H9 (cell line): ENCODE measurements around the gene ARID1B. TPM values are rescaled to one million over a fixed set of nuclear protein-coding genes. Genes with fewer than 3 reads are reported as not detected.

ENCODE experiments used
- DNase-seq: peaks from one replicate; pipeline ENCODE4 v3.0.0-alpha.2; 2017
- H2AFZ ChIP-seq: one replicate; pipeline ENCODE4 v1.6.1; 2013; ENCODE audit warnings: mild to moderate bottlenecking, low read length, control low read depth, moderate library complexity
- H2AK5ac ChIP-seq: 2 replicates; pipeline ENCODE4 v1.6.1; 2013; ENCODE audit warnings: low read length, control low read depth, mixed read lengths; ENCODE audit not compliant: insufficient read length
- H2BK120ac ChIP-seq: one replicate; pipeline ENCODE4 v1.6.1; 2013; ENCODE audit warnings: low read depth, mild to moderate bottlenecking, low read length, control low read depth, inconsistent platforms; ENCODE audit not compliant: poor library complexity, severe bottlenecking
- H2BK12ac ChIP-seq: 2 replicates; pipeline ENCODE4 v1.6.1; 2013; ENCODE audit warnings: low read length, control low read depth, mixed read lengths, low read depth; ENCODE audit not compliant: insufficient read length
- H2BK15ac ChIP-seq: 2 replicates; pipeline ENCODE4 v1.6.1; 2013; ENCODE audit warnings: low read depth, low read length, control low read depth
- H2BK20ac ChIP-seq: one replicate; pipeline ENCODE4 v1.6.1; 2013; ENCODE audit warnings: low read depth, mild to moderate bottlenecking, low read length, control low read depth, inconsistent platforms; ENCODE audit not compliant: poor library complexity, severe bottlenecking
- H2BK5ac ChIP-seq: 2 replicates; pipeline ENCODE4 v1.6.1; 2013; ENCODE audit warnings: low read length, control low read depth, mixed read lengths; ENCODE audit not compliant: insufficient read length
- H3K14ac ChIP-seq: 2 replicates; pipeline ENCODE4 v1.6.1; 2013; ENCODE audit warnings: low read length, control low read depth; ENCODE audit not compliant: insufficient read depth
- H3K18ac ChIP-seq: 2 replicates; pipeline ENCODE4 v1.6.1; 2013; ENCODE audit warnings: low read depth, mild to moderate bottlenecking, mixed read lengths, low read length, control low read depth; ENCODE audit not compliant: insufficient read length
- H3K23ac ChIP-seq: 2 replicates; pipeline ENCODE4 v1.6.1; 2013; ENCODE audit warnings: low read length, control low read depth, mixed read lengths, low read depth; ENCODE audit not compliant: insufficient read length
- H3K23me2 ChIP-seq: 2 replicates; pipeline ENCODE4 v1.6.1; 2013; ENCODE audit warnings: low read depth, mild to moderate bottlenecking, mixed read lengths, low read length, control low read depth; ENCODE audit not compliant: insufficient read length, poor library complexity, severe bottlenecking
- H3K27ac ChIP-seq: 2 replicates; pipeline ENCODE4 v1.5.1; 2013; ENCODE audit warnings: low read length, control low read depth, mixed read lengths, low read depth; ENCODE audit not compliant: insufficient read length
- H3K27me3 ChIP-seq: 2 replicates; pipeline ENCODE4 v1.6.1; 2013; ENCODE audit warnings: low read length, control low read depth, inconsistent platforms; ENCODE audit not compliant: insufficient read depth
- H3K4ac ChIP-seq: 2 replicates; pipeline ENCODE4 v1.6.1; 2013; ENCODE audit warnings: low read depth, mild to moderate bottlenecking, control low read depth, inconsistent platforms, low read length, moderate library complexity
- H3K4me1 ChIP-seq: 2 replicates; pipeline ENCODE4 v1.6.1; 2013; ENCODE audit warnings: low read length, control low read depth, inconsistent platforms; ENCODE audit not compliant: insufficient read depth
- H3K4me2 ChIP-seq: 2 replicates; pipeline ENCODE4 v1.6.1; 2013; ENCODE audit warnings: low read length, control low read depth, mixed read lengths; ENCODE audit not compliant: insufficient read length, insufficient read depth
- H3K56ac ChIP-seq: 2 replicates; pipeline ENCODE4 v1.6.1; 2013; ENCODE audit warnings: low read depth, mild to moderate bottlenecking, mixed read lengths, low read length, control low read depth; ENCODE audit not compliant: insufficient read length
- H3K79me1 ChIP-seq: 2 replicates; pipeline ENCODE4 v1.6.1; 2013; ENCODE audit warnings: low read depth, mild to moderate bottlenecking, moderate library complexity, low read length, control low read depth, inconsistent platforms; ENCODE audit not compliant: insufficient read depth, poor library complexity, severe bottlenecking
- H3K79me2 ChIP-seq: 2 replicates; pipeline ENCODE4 v1.6.1; 2013; ENCODE audit warnings: low read length, control low read depth, inconsistent platforms; ENCODE audit not compliant: insufficient read depth
- H3K9ac ChIP-seq: 2 replicates; pipeline ENCODE4 v1.6.1; 2013; ENCODE audit warnings: low read length, control low read depth, mixed read lengths; ENCODE audit not compliant: insufficient read length; ENCODE audit errors: extremely low read depth
- H3K9me3 ChIP-seq: one replicate; pipeline ENCODE4 v1.6.1; 2013; ENCODE audit warnings: low read depth, low read length, inconsistent platforms; ENCODE audit not compliant: control insufficient read depth
- H3T11ph ChIP-seq: one replicate; pipeline ENCODE4 v1.6.1; 2013; ENCODE audit warnings: mild to moderate bottlenecking, low read length, control low read depth, inconsistent platforms
- H4K20me1 ChIP-seq: one replicate; pipeline ENCODE4 v1.6.1; 2013; ENCODE audit not compliant: control insufficient read depth, insufficient read length, insufficient read depth
- H4K5ac ChIP-seq: 2 replicates; pipeline ENCODE4 v1.6.1; 2013; ENCODE audit warnings: low read depth, mild to moderate bottlenecking, mixed read lengths, low read length, control low read depth; ENCODE audit not compliant: insufficient read length
- H4K8ac ChIP-seq: replicated peaks from 2 replicates; pipeline ENCODE4 v1.6.1; 2013; ENCODE audit warnings: low read length, control low read depth, mixed read lengths, low read depth; ENCODE audit not compliant: insufficient read length
- H4K91ac ChIP-seq: 2 replicates; pipeline ENCODE4 v1.6.1; 2013; ENCODE audit warnings: low read depth, mild to moderate bottlenecking, moderate library complexity, mixed read lengths, low read length, control low read depth; ENCODE audit not compliant: insufficient read length
- H3K27ac Mint-ChIP-seq, 3 experiments: 2 replicates in 2 of 3; 3 replicates in 1 of 3; pipeline ENCODE4 v1.8.0; 2020 to 2021; ENCODE audit warnings: mixed read lengths in 3 of 3, mild to moderate bottlenecking in 1 of 3, moderate library complexity in 1 of 3
- H3K27me3 Mint-ChIP-seq: 2 replicates; pipeline ENCODE4 v1.8.0; 2021; ENCODE audit warnings: low read depth, mild to moderate bottlenecking, moderate library complexity, mixed read lengths
- H3K36me3 Mint-ChIP-seq, 3 experiments: 2 replicates in 2 of 3; 3 replicates in 1 of 3; pipeline ENCODE4 v1.8.0; 2020 to 2021; ENCODE audit warnings: low read depth in 3 of 3, mixed read lengths in 3 of 3; ENCODE audit not compliant: insufficient read depth in 1 of 3
- H3K4me1 Mint-ChIP-seq, 2 experiments: 2 replicates each; pipeline ENCODE4 v1.8.0; 2020; ENCODE audit warnings: mixed read lengths in 2 of 2
- H3K4me3 Mint-ChIP-seq, 2 experiments: 2 replicates in 1 of 2; 3 replicates in 1 of 2; pipeline ENCODE4 v1.8.0; 2020 to 2021; ENCODE audit warnings: mild to moderate bottlenecking in 2 of 2, mixed read lengths in 2 of 2, moderate library complexity in 1 of 2
- H3K9me3 Mint-ChIP-seq, 2 experiments: 2 replicates in 1 of 2; 3 replicates in 1 of 2; pipeline ENCODE4 v1.8.0; 2020; ENCODE audit warnings: mild to moderate bottlenecking in 2 of 2, mixed read lengths in 2 of 2, moderate library complexity in 1 of 2
- CTCF ChIP-seq: fragments of 200-600 bp; sonication (generic); conservative IDR thresholded peaks from 3 replicates; pipeline ENCODE4 v1.8.0; 2021; ENCODE audit warnings: antibody characterized with exemption, mild to moderate bottlenecking
- WGBS: extraction: QIAGEN DNeasy Blood & Tissue Kit; methylation state at CpG from one replicate; pipeline ENCODE4 v1.1.7; 2013; ENCODE audit warnings: missing lambda C conversion rate, low lambda C conversion rate, mixed read lengths; ENCODE audit not compliant: insufficient read length; ENCODE audit errors: extremely low coverage; 5-methylcytosine and 5-hydroxymethylcytosine counted together
- total RNA-seq: library from RNA; stranded (reverse); gene quantifications from 2 replicates; pipeline ENCODE4 v1.2.1, GENCODE V29; 2021

Gene ARID1B
- total RNA-seq, 1 experiment from 2014 or later = 88.2 TPM

GRCh38 chr6:156853733-156854132, 76.6 kb downstream of the ARID1B start:
- Mint-ChIP-seq H3K27ac (peak overlapping the region; percentile 78 to 98 (median 95); a peak in 6 of 7 replicates), H3K27me3 (no peaks in the 10 kb centered on the region), H3K9me3 (no peaks in the 10 kb centered on the region), H3K4me3 (no peak overlapping the region; a peak in 1 of 5 replicates), H3K4me1 (peaks cover 83% of the 10 kb centered on the region in 2 experiments), H3K36me3 (no peaks in the 10 kb centered on the region)
- Histone ChIP-seq H2BK120ac (no peak overlapping the region), H3K4ac (no peak overlapping the region), H3T11ph (no peak overlapping the region), H2BK12ac (no peak overlapping the region), H4K91ac (no peak overlapping the region), H4K20me1 (no peaks in the 10 kb centered on the region), H2AFZ (no peak overlapping the region), H3K4me2 (no peak overlapping the region), H3K23me2 (no peaks in the 10 kb centered on the region), H3K27me3 (no peaks in the 10 kb centered on the region), H3K9me3 (no peaks in the 10 kb centered on the region), H4K5ac (no peak overlapping the region), H3K4me1 (peaks cover 12% of the 10 kb centered on the region), H2BK5ac (no peak overlapping the region), H3K9ac (no peak overlapping the region), H3K27ac (no peak overlapping the region), H4K8ac (no peak overlapping the region), H3K79me1 (no peaks in the 10 kb centered on the region), H3K23ac (no peak overlapping the region), H2BK15ac (no peak overlapping the region), H3K79me2 (peaks cover 39% of the 10 kb centered on the region; the same call in 1 of the 2 replicates), H3K18ac (no peak overlapping the region), H2AK5ac (no peak overlapping the region), H3K56ac (no peak overlapping the region), H2BK20ac (no peak overlapping the region), H3K14ac (no peak overlapping the region)
- no peak for TF ChIP-seq CTCF
- no peak for DNase-seq
- WGBS = no CpG with 5 or more reads among the region's 5 CpGs
